Uterus (tissue), 4 donors: ENCODE data around the gene CRTC2. TPM values are rescaled to one million over a fixed set of nuclear protein-coding genes. Genes with fewer than 3 reads are reported as not detected.

Source experiments
- DNase-seq, 2 donors: peaks; one replicate each; pipeline ENCODE4 v3.0.0-alpha.2; 2019 to 2020
- H3K27ac ChIP-seq, 2 donors: fragments of 200-600 bp; sonication (generic); 1 replicate in 1 of 2; 2 replicates in 1 of 2; pipeline ENCODE4 v1.5.1; 2016 to 2018
- H3K27me3 ChIP-seq, 2 donors: fragments of 200-600 bp; sonication (generic); one replicate each; pipeline ENCODE4 v1.5.1; 2018 to 2019; ENCODE audit warnings: control low read depth in 1 of 2
- H3K36me3 ChIP-seq, 2 donors: fragments of 200-600 bp; sonication (generic); one replicate each; pipeline ENCODE4 v1.5.1; 2019; ENCODE audit warnings: control low read depth in 1 of 2
- H3K4me1 ChIP-seq, 2 donors: fragments of 200-600 bp; sonication (generic); one replicate each; pipeline ENCODE4 v1.5.1; 2018 to 2019; ENCODE audit warnings: control low read depth in 1 of 2
- H3K4me3 ChIP-seq, 2 donors: fragments of 200-600 bp; sonication (generic); 1 replicate in 1 of 2; 2 replicates in 1 of 2; pipeline ENCODE4 v1.5.1; 2018 to 2019; ENCODE audit warnings: mild to moderate bottlenecking in 1 of 2
- H3K9me3 ChIP-seq, 2 donors: fragments of 200-600 bp; sonication (generic); one replicate each; pipeline ENCODE4 v1.5.1; 2019; ENCODE audit warnings: control low read depth in 1 of 2
- POLR2A ChIP-seq, 2 donors: fragments of 450-650 bp; IDR thresholded peaks; one replicate each; pipeline ENCODE4 v1.6.1; 2016; ENCODE audit warnings: antibody characterized with exemption in 2 of 2, mild to moderate bottlenecking in 1 of 2, moderate library complexity in 1 of 2
- intact Hi-C: fragments of 100-400 bp; cut with DNase I; formaldehyde crosslinking; loops from one replicate; pipeline ENCODE4 v1.15.1; 2023; ENCODE audit warnings: low total_unique reads
- microRNA-seq: library from miRNA; unstranded; fragments of <30 nt; microRNA quantifications from one replicate; pipeline ENCODE4, GENCODE V29; 2016; ENCODE audit warnings: borderline microRNAs expressed, borderline replicate concordance
- small RNA-seq: library from RNA; depleted of rRNA; stranded (forward); fragments of <200 nt; gene quantifications from one replicate; pipeline ENCODE3, GENCODE V24; 2016
- total RNA-seq, 4 donors: library from RNA; depleted of rRNA in 3 of 4; stranded (reverse); fragments of >200 nt in 3 of 4; gene quantifications; one replicate each; pipeline versions ENCODE4 v1.1.0 to v1.2.4, GENCODE V29; 2014 to 2023
- TF ChIP-seq, protein P1 (sequence below), 4 experiments: fragments of 200-600 bp in 2 of 4; fragments of 450-650 bp in 2 of 4; sonication (generic) in 2 of 4; IDR thresholded peaks; one replicate each; pipeline ENCODE4 v1.5.1; 2016 to 2019; ENCODE audit warnings: antibody characterized with exemption in 4 of 4, mild to moderate bottlenecking in 2 of 4, moderate library complexity in 1 of 4
- donor health status: DM: yes; HTN: yes; CAD: no.

CRTC2 gene
- total RNA-seq, 4 donors from 2014 or later: 5.9 to 57.2 (median 15.5) TPM

- Histone ChIP-seq H3K4me1 (no peaks in the 10 kb centered on the region), H3K9me3 (no peaks in the 10 kb centered on the region), H3K27me3 (no peaks in the 10 kb centered on the region), H3K27ac (no peak overlapping the region), H3K36me3 (no peaks in the 10 kb centered on the region), H3K4me3 (no peak overlapping the region)
- no peak for TF ChIP-seq POLR2A (IDR thresholded peaks at IDR 0.05)
- TF ChIP-seq, protein P1, sequence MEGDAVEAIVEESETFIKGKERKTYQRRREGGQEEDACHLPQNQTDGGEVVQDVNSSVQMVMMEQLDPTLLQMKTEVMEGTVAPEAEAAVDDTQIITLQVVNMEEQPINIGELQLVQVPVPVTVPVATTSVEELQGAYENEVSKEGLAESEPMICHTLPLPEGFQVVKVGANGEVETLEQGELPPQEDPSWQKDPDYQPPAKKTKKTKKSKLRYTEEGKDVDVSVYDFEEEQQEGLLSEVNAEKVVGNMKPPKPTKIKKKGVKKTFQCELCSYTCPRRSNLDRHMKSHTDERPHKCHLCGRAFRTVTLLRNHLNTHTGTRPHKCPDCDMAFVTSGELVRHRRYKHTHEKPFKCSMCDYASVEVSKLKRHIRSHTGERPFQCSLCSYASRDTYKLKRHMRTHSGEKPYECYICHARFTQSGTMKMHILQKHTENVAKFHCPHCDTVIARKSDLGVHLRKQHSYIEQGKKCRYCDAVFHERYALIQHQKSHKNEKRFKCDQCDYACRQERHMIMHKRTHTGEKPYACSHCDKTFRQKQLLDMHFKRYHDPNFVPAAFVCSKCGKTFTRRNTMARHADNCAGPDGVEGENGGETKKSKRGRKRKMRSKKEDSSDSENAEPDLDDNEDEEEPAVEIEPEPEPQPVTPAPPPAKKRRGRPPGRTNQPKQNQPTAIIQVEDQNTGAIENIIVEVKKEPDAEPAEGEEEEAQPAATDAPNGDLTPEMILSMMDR (IDR thresholded peaks at IDR 0.05): no peak
- DNase-seq: no peak
- intact Hi-C loops: no loop called here
These were observed 54.5 kb downstream of the CRTC2 start for GRCh38 chr1:153903841-153904455.

- no peaks in the 10 kb centered on the region for H3K36me3 ChIP-seq
- H3K4me1 ChIP-seq: no peaks in the 10 kb centered on the region
- H3K27ac ChIP-seq: no peak overlapping the region
- no peak overlapping the region for H3K4me3 ChIP-seq
- no peaks in the 10 kb centered on the region for H3K9me3 ChIP-seq
- intact Hi-C loops: no loop called here
- no peak for DNase-seq
- H3K27me3 ChIP-seq: no peaks in the 10 kb centered on the region
- TF ChIP-seq, protein P1 (IDR thresholded peaks at IDR 0.05): no peak
- no peak for TF ChIP-seq POLR2A (IDR thresholded peaks at IDR 0.05)
These were observed 58.9 kb downstream of the CRTC2 start for GRCh38 chr1:153899509-153899908.

Small RNAs within 50 kb of the gene (microRNA-seq; reads per million reads assigned to microRNA genes)
- not detected for gene MIR6737

Small RNAs within 50 kb of the gene (small RNA-seq; reads per million reads assigned to genes)
- not detected for gene MIR6737

Other genes with a start within 250 kb of the CRTC2 start
- gene INTS3, start 230.6 kb downstream of the CRTC2 start, total RNA-seq: 10 to 100 TPM; 35.9 to 70.1 (median 61.3) TPM
- gene SLC27A3, start 183.2 kb downstream of the CRTC2 start, total RNA-seq: 100 to 1,000 TPM in 1 of 4 donors, 10 to 100 TPM in 3; 12.9 to 364 (median 36.7) TPM
- gene GATAD2B, start 35.6 kb downstream of the CRTC2 start, total RNA-seq: 10 to 100 TPM in 3 of 4 donors, 1 to 10 TPM in 1; 7.1 to 79.0 (median 26.6) TPM
- 10 to 100 TPM in 3 of 4 donors, 1 to 10 TPM in 1; 5.6 to 94.9 (median 30.1) TPM for gene DENND4B, start 11.9 kb downstream of the CRTC2 start, total RNA-seq
- 10 to 100 TPM; 66.3 to 96.2 (median 83.6) TPM for gene SLC39A1, start 4.9 kb upstream of the CRTC2 start, total RNA-seq
- gene CREB3L4, start 9.3 kb upstream of the CRTC2 start, total RNA-seq: 10 to 100 TPM in 3 of 4 donors, 1 to 10 TPM in 1; 1.8 to 16.1 (median 13.0) TPM
- gene JTB, start 19.1 kb upstream of the CRTC2 start, total RNA-seq: 100 to 1,000 TPM in 3 of 4 donors, 10 to 100 TPM in 1; 91.1 to 253 (median 175) TPM
- 100 to 1,000 TPM in 1 of 4 donors, 10 to 100 TPM in 3; 16.9 to 120 (median 33.2) TPM for gene RAB13, start 27.7 kb upstream of the CRTC2 start, total RNA-seq
- 1,000 to 10,000 TPM in 3 of 4 donors, 100 to 1,000 TPM in 1; 826 to 6,388 (median 2,664) TPM for gene RPS27, start 32.1 kb upstream of the CRTC2 start, total RNA-seq
- under 1 TPM in 2 of 4 donors, not detected in 2; 0.09 to 0.21 TPM for gene NUP210L, start 196.5 kb upstream of the CRTC2 start, total RNA-seq
- 100 to 1,000 TPM; 130 to 263 (median 199) TPM for gene TPM3, start 233.5 kb upstream of the CRTC2 start, total RNA-seq
- not detected for gene CFAP141, start 247.7 kb upstream of the CRTC2 start, total RNA-seq